GM12874 (cell line): Measurements from ENCODE around the gene HOXA13.

Experiments
- CTCF ChIP-seq: IDR thresholded peaks from 2 replicates; pipeline ENCODE4 v1.5.1; 2011; ENCODE audit warnings: low read depth, mild to moderate bottlenecking, control low read depth, low read length, moderate library complexity; ENCODE audit not compliant: insufficient read depth

Gene HOXA13

GRCh38 chr7:27186668-27187474 is 13.0 kb downstream of the HOXA13 start:
- no peak for TF ChIP-seq CTCF

GRCh38 chr7:27185854-27186667 is 13.8 kb downstream of the HOXA13 start:
- TF ChIP-seq CTCF: no peak

- TF ChIP-seq CTCF: no peak
Observed at GRCh38 chr7:27185013-27185853, 14.7 kb downstream of the HOXA13 start, which contains the start of gene HOXA11. HOXA11 (minus strand) TSS chr7:27185232; CDS start chr7:27185144, 88 bp downstream.

- no peak for TF ChIP-seq CTCF
Observed at GRCh38 chr7:27184337-27185012, 15.4 kb downstream of the HOXA13 start.

- TF ChIP-seq CTCF: no peak
Observed at GRCh38 chr7:27183682-27184336, 16.1 kb downstream of the HOXA13 start.

GRCh38 chr7:27182861-27183681 is 16.8 kb downstream of the HOXA13 start:
- no peak for TF ChIP-seq CTCF
